Melanocyte of skin (primary cell): ENCODE results near the gene PSMB9. TPM values are rescaled to one million over a fixed set of nuclear protein-coding genes. Genes with fewer than 3 reads are reported as not detected.

Experiments
- small RNA-seq, 2 donors: library from RNA; depleted of rRNA; stranded (forward); fragments of <200 nt; gene quantifications; one replicate each; pipeline ENCODE3, GENCODE V24; 2012
- total RNA-seq, 2 donors: library from RNA; depleted of rRNA; stranded (reverse); fragments of >200 nt; gene quantifications; 2 replicates each; pipeline ENCODE4 v1.2.3, GENCODE V29; 2012

Gene PSMB9
- total RNA-seq: 100 to 1,000 TPM; 114 to 151 TPM

GRCh38 chr6:32853541-32854375, at the start of gene PSMB9, which contains the start of gene TAP1:
Gene PSMB9 (plus strand): TSS chr6:32854192. CDS start chr6:32854230, 38 bp downstream.
Gene TAP1 (minus strand): TSS chr6:32853704. CDS start chr6:32853636, 68 bp downstream.

GRCh38 chr6:32816746-32817204, 37.2 kb upstream of the PSMB9 start, which contains the start of gene HLA-DOB:
Gene HLA-DOB (minus strand): TSS chr6:32817002. CDS start chr6:32816951, 51 bp downstream.

GRCh38 chr6:32838114-32838958, 15.7 kb upstream of the PSMB9 start, which contains the start of gene TAP2:
Gene TAP2 (minus strand): TSS chr6:32838739. CDS start chr6:32838233, 506 bp downstream.

GRCh38 chr6:32843979-32844838, 9.8 kb upstream of the PSMB9 start, which contains the start of gene PSMB8:
Gene PSMB8 (minus strand): TSS chr6:32844047. CDS start chr6:32843996, 51 bp downstream.

Small RNAs within 50 kb of the gene (small RNA-seq; reads per million reads assigned to genes)
- 0 reads per million in 2 donors for gene HLA-Z

Other genes starting within 250 kb of the PSMB9 start
- under 1 TPM; under 0.01 to 0.69 TPM for gene HLA-DQA1, start 216.8 kb upstream of the PSMB9 start, total RNA-seq
- 1 to 10 TPM; 1.7 to 3.3 TPM for gene HLA-DQB1, start 187.5 kb upstream of the PSMB9 start, total RNA-seq
- gene HLA-DQA2, start 112.8 kb upstream of the PSMB9 start, total RNA-seq: not detected
- not detected for gene HLA-DQB2, start 90.7 kb upstream of the PSMB9 start, total RNA-seq
- gene HLA-DOB, start 37.2 kb upstream of the PSMB9 start, total RNA-seq: under 1 TPM; 0.34 to 1.00 TPM
- gene TAP2, start 15.5 kb upstream of the PSMB9 start, total RNA-seq: 100 to 1,000 TPM; 109 to 420 TPM
- 100 to 1,000 TPM; 172 to 207 TPM for gene PSMB8, start 10.1 kb upstream of the PSMB9 start, total RNA-seq
- gene TAP1, start 488 bp upstream of the PSMB9 start, total RNA-seq: 100 to 1,000 TPM; 391 to 542 TPM
- gene HLA-DMB, start 86.8 kb downstream of the PSMB9 start, total RNA-seq: 1 to 10 TPM; 4.5 to 9.7 TPM
- 10 to 100 TPM in 1 of 2 donors, 1 to 10 TPM in 1; 7.2 to 30.6 TPM for gene HLA-DMA, start 98.9 kb downstream of the PSMB9 start, total RNA-seq
- gene BRD2, start 114.4 kb downstream of the PSMB9 start, total RNA-seq: 100 to 1,000 TPM; 101 to 120 TPM
- 1 to 10 TPM in 1 of 2 donors, under 1 TPM in 1; under 0.01 to 1.7 TPM for gene HLA-DOA, start 155.4 kb downstream of the PSMB9 start, total RNA-seq
- 10 to 100 TPM; 39.2 to 42.0 TPM for gene HLA-DPA1, start 219.5 kb downstream of the PSMB9 start, total RNA-seq
- gene HLA-DPB1, start 221.8 kb downstream of the PSMB9 start, total RNA-seq: 1 to 10 TPM; 7.2 to 9.7 TPM